ENCODE results near the gene C6. TPM values are rescaled to one million over a fixed set of nuclear protein-coding genes. Genes with fewer than 3 reads are reported as not detected.

C6 gene
- total RNA-seq, 1 experiment from 2014 or later, result not detected

DNA sequence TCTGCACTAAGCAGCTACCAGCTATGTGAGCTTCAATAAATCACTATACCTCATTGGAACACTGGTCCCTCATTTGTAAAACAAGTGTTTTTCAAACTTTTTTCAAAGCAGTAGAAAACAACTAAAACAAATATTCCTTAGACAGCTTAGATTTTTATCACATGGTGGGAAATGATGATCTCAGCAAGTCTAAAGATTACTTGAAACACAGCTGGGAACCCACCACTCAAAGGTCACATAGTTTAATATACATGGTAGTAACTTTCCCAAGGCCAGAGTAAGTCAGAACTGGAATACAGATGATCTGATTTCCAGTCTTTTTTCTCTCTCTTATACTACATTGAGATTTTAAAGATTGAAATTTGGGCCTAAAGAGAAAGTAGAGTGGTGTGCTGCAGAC lies 850 bp upstream of the C6 start:
- no peaks in the 10 kb centered on the region for H4K20me1 ChIP-seq (ENCODE audit: control insufficient read depth, insufficient read depth, insufficient read length)
- no peaks in the 10 kb centered on the region for H3K9me3 ChIP-seq (ENCODE audit: control insufficient read depth, low read depth, low read length)
- no peak overlapping the region for H2AK5ac ChIP-seq (ENCODE audit: insufficient read length, low read length)
- no peak overlapping the region for H3K4ac ChIP-seq (ENCODE audit: low read depth, low read length)
- H3K9me3 Mint-ChIP-seq, result peaks cover 0 to 4% of the 10 kb centered on the region in 2 experiments; a peak in 2 of 5 replicates
- no peak overlapping the region for H2BK120ac ChIP-seq (ENCODE audit: low read depth, low read length, poor library complexity, severe bottlenecking)
- no peak overlapping the region for H2BK15ac ChIP-seq (ENCODE audit: low read depth, low read length)
- no peak overlapping the region for H3K23ac ChIP-seq (ENCODE audit: insufficient read length, low read depth, low read length)
- no peak for DNase-seq
- H2BK20ac ChIP-seq (ENCODE audit: low read depth, low read length, poor library complexity, severe bottlenecking), result no peak overlapping the region
- H3K56ac ChIP-seq (ENCODE audit: insufficient read length, low read depth, low read length), result no peak overlapping the region
- TF ChIP-seq, protein P1, sequence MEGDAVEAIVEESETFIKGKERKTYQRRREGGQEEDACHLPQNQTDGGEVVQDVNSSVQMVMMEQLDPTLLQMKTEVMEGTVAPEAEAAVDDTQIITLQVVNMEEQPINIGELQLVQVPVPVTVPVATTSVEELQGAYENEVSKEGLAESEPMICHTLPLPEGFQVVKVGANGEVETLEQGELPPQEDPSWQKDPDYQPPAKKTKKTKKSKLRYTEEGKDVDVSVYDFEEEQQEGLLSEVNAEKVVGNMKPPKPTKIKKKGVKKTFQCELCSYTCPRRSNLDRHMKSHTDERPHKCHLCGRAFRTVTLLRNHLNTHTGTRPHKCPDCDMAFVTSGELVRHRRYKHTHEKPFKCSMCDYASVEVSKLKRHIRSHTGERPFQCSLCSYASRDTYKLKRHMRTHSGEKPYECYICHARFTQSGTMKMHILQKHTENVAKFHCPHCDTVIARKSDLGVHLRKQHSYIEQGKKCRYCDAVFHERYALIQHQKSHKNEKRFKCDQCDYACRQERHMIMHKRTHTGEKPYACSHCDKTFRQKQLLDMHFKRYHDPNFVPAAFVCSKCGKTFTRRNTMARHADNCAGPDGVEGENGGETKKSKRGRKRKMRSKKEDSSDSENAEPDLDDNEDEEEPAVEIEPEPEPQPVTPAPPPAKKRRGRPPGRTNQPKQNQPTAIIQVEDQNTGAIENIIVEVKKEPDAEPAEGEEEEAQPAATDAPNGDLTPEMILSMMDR (conservative IDR thresholded peaks at IDR 0.05), result no peak
- no peak overlapping the region for H3K4me3 Mint-ChIP-seq
- no peak overlapping the region for H3K27ac Mint-ChIP-seq
- H2AFZ ChIP-seq (ENCODE audit: low read length), result no peak overlapping the region
- H3T11ph ChIP-seq (ENCODE audit: low read length), result no peak overlapping the region
- no peaks in the 10 kb centered on the region for H3K79me2 ChIP-seq (ENCODE audit: insufficient read depth, low read length)
- no peaks in the 10 kb centered on the region for H3K79me1 ChIP-seq (ENCODE audit: insufficient read depth, low read depth, low read length, poor library complexity, severe bottlenecking)
- H2BK5ac ChIP-seq (ENCODE audit: insufficient read length, low read length), result no peak overlapping the region
- H3K23me2 ChIP-seq (ENCODE audit: insufficient read length, low read depth, low read length, poor library complexity, severe bottlenecking), result no peaks in the 10 kb centered on the region
- no peak overlapping the region for H3K18ac ChIP-seq (ENCODE audit: insufficient read length, low read depth, low read length)
- H2BK12ac ChIP-seq (ENCODE audit: insufficient read length, low read depth, low read length), result no peak overlapping the region
- H3K27ac ChIP-seq (ENCODE audit: insufficient read length, low read depth, low read length), result no peak overlapping the region
- H3K4me1 Mint-ChIP-seq, result peaks cover under 1 to 3% of the 10 kb centered on the region in 2 experiments
- H4K8ac ChIP-seq (replicated peaks; ENCODE audit: insufficient read length, low read depth, low read length), result no peak overlapping the region
- H3K4me2 ChIP-seq (ENCODE audit: insufficient read depth, insufficient read length, low read length), result no peak overlapping the region
- no peak overlapping the region for H4K5ac ChIP-seq (ENCODE audit: insufficient read length, low read depth, low read length)
- H4K91ac ChIP-seq (ENCODE audit: insufficient read length, low read depth, low read length), result no peak overlapping the region
- H3K27me3 ChIP-seq (ENCODE audit: insufficient read depth, low read length), result no peaks in the 10 kb centered on the region
- no peaks in the 10 kb centered on the region for H3K27me3 Mint-ChIP-seq (ENCODE audit: low read depth)
- H3K4me1 ChIP-seq (ENCODE audit: insufficient read depth, low read length), result no peaks in the 10 kb centered on the region
- no peaks in the 10 kb centered on the region for H3K36me3 Mint-ChIP-seq (ENCODE audit: insufficient read depth in 1 of 3, low read depth in 3 of 3)
- no peak overlapping the region for H3K9ac ChIP-seq (ENCODE audit: extremely low read depth, insufficient read length, low read length)
- no peak overlapping the region for H3K14ac ChIP-seq (ENCODE audit: insufficient read depth, low read length)
